B cell (primary cell): ENCODE results near the gene ALG2. TPM values are rescaled to one million over a fixed set of nuclear protein-coding genes. Genes with fewer than 3 reads are reported as not detected.

Experiments
- ATAC-seq: fragments of 200-7000 bp; cut with Tn5 transposase; one replicate; pipeline ENCODE4 v1.10.0; 2021; ENCODE audit warnings: low read depth, mild to moderate bottlenecking, moderate number of reproducible peaks, moderate library complexity
- CTCF ChIA-PET: fragments of 350-600 bp; sonication (Branson Sonifier 250); formaldehyde crosslinking; loops from one replicate; lab custom pipeline; 2021; ENCODE audit warnings: antibody characterized with exemption, inconsistent platforms; lab: Charles Lee
- POLR2A ChIA-PET: fragments of 350-600 bp; sonication (Branson Sonifier 250); formaldehyde crosslinking; loops from one replicate; lab custom pipeline; 2021; ENCODE audit warnings: antibody characterized with exemption; lab: Charles Lee
- DNase-seq: peaks from one replicate; pipeline ENCODE4 v3.0.0; 2013
- H2AFZ ChIP-seq: 2 replicates; pipeline ENCODE4 v1.6.1; 2012; ENCODE audit warnings: mild to moderate bottlenecking, low read depth, low read length; ENCODE audit not compliant: insufficient read depth, poor library complexity, severe bottlenecking
- H3K27ac ChIP-seq, 2 donors: 1 replicate in 1 of 2; 2 replicates in 1 of 2; pipeline ENCODE4 v1.5.1; 2012 to 2013; ENCODE audit warnings: low read length in 2 of 2, mild to moderate bottlenecking in 2 of 2, moderate library complexity in 1 of 2
- H3K27me3 ChIP-seq, 4 experiments: fragments of 200-600 bp in 1 of 4; sonication (generic) in 1 of 4; replicated peaks in 1 of 4; 1 replicate in 2 of 4; 2 replicates in 2 of 4; pipeline versions ENCODE4 v1.6.1 to v1.7.0; 2013 to 2016; ENCODE audit warnings: low read length in 3 of 4, mild to moderate bottlenecking in 2 of 4, mixed read lengths in 1 of 4, moderate library complexity in 1 of 4; ENCODE audit not compliant: insufficient read depth in 4 of 4, control insufficient read depth in 3 of 4; ENCODE audit errors: control extremely low read depth in 1 of 4
- H3K36me3 ChIP-seq, 2 experiments: replicated peaks in 1 of 2; 1 replicate in 1 of 2; 2 replicates in 1 of 2; pipeline versions ENCODE4 v1.6.1 to v1.7.1; 2013; ENCODE audit warnings: low read length in 1 of 2; ENCODE audit not compliant: insufficient read depth in 2 of 2, control insufficient read depth in 1 of 2; ENCODE audit errors: control extremely low read depth in 1 of 2, extremely low read depth in 1 of 2
- H3K4me1 ChIP-seq, 2 donors: fragments of 200-600 bp in 1 of 2; sonication (generic) in 1 of 2; 1 replicate in 1 of 2; 2 replicates in 1 of 2; pipeline versions ENCODE4 v1.5.1 to v1.6.1; 2013 to 2017; ENCODE audit warnings: low read length in 2 of 2; ENCODE audit not compliant: control insufficient read depth in 2 of 2, insufficient read depth in 2 of 2
- H3K4me2 ChIP-seq: replicated peaks from 2 replicates; pipeline ENCODE3; 2012; ENCODE audit warnings: mild to moderate bottlenecking, low read depth, low read length; ENCODE audit not compliant: poor library complexity, severe bottlenecking
- H3K4me3 ChIP-seq, 5 experiments: fragments of 200-600 bp in 1 of 5; sonication (generic) in 1 of 5; 1 replicate in 3 of 5; 2 replicates in 2 of 5; pipeline versions ENCODE4 v1.5.1 to v1.7.0; 2011 to 2016; ENCODE audit warnings: low read length in 4 of 5, mild to moderate bottlenecking in 4 of 5, low read depth in 2 of 5, control low read depth in 1 of 5, moderate library complexity in 1 of 5; ENCODE audit not compliant: insufficient read depth in 1 of 5; ENCODE audit errors: control extremely low read depth in 1 of 5, extremely low read depth in 1 of 5
- H3K79me2 ChIP-seq: fragments of 200-600 bp; sonication (generic); one replicate; pipeline ENCODE4 v1.6.0; 2016; ENCODE audit warnings: low read length; ENCODE audit not compliant: control insufficient read depth, insufficient read depth
- H3K9ac ChIP-seq: fragments of 200-600 bp; sonication (generic); 2 replicates; pipeline ENCODE4 v1.6.1; 2017; ENCODE audit warnings: mild to moderate bottlenecking, low read length, moderate library complexity
- H3K9me3 ChIP-seq, 3 donors: one replicate each; pipeline versions ENCODE4 v1.6.1 to v1.7.1; 2013; ENCODE audit warnings: low read length in 2 of 3; ENCODE audit not compliant: control insufficient read depth in 2 of 3, insufficient read depth in 1 of 3; ENCODE audit errors: control extremely low read depth in 1 of 3
- H4K20me1 ChIP-seq: 2 replicates; pipeline ENCODE4 v1.6.0; 2012; ENCODE audit warnings: mild to moderate bottlenecking, low read length; ENCODE audit not compliant: insufficient read depth, control insufficient read depth, poor library complexity, severe bottlenecking
- H3K27ac Mint-ChIP-seq: one replicate; pipeline ENCODE4 v1.8.0; 2021; ENCODE audit warnings: mixed read lengths
- H3K27me3 Mint-ChIP-seq: one replicate; pipeline ENCODE4 v1.8.0; 2021; ENCODE audit warnings: mixed read lengths
- H3K4me1 Mint-ChIP-seq: one replicate; pipeline ENCODE4 v1.8.0; 2021; ENCODE audit warnings: mixed read lengths
- H3K4me3 Mint-ChIP-seq: one replicate; pipeline ENCODE4 v1.8.0; 2021; ENCODE audit warnings: mixed read lengths
- H3K9me3 Mint-ChIP-seq: one replicate; pipeline ENCODE4 v1.8.0; 2022; ENCODE audit warnings: mixed read lengths; ENCODE audit not compliant: insufficient read depth
- EZH2 ChIP-seq: IDR thresholded peaks from 2 replicates; pipeline ENCODE4 v1.6.1; 2012; ENCODE audit warnings: borderline replicate concordance, low read depth, mild to moderate bottlenecking, moderate library complexity, low read length; ENCODE audit not compliant: insufficient read depth, poor library complexity, severe bottlenecking
- WGBS: methylation state at CpG from one replicate; pipeline ENCODE4 v1.1.5; 2013; ENCODE audit warnings: missing lambda C conversion rate; ENCODE audit not compliant: insufficient coverage; 5-methylcytosine and 5-hydroxymethylcytosine counted together
- intact Hi-C: fragments of 100-400 bp; cut with micrococcal nuclease; formaldehyde crosslinking; loops from one replicate; pipeline ENCODE4 v1.10.0; 2022
- polyA plus RNA-seq: library from polyadenylated mRNA; depleted of rRNA; stranded (reverse); fragments of >200 nt; gene quantifications from 2 replicates; pipeline ENCODE4 v1.2.3, GENCODE V29; 2012
- total RNA-seq, 2 donors: library from RNA; stranded (reverse); fragments of 120-200 nt in 1 of 2; gene quantifications; 1 replicate in 1 of 2; 2 replicates in 1 of 2; pipeline versions ENCODE4 v1.2.3 to v1.2.4, GENCODE V29; 2013 to 2022
- TF ChIP-seq, protein P1 (sequence below): fragments of 200-600 bp; IDR thresholded peaks from one replicate; pipeline ENCODE4 v1.8.0; 2022; ENCODE audit warnings: antibody characterized with exemption, mild to moderate bottlenecking

ALG2 gene
- total and polyA plus RNA-seq, 2 donors (not counting 1 experiment from before 2014, with no cell fraction given) = 14.3 to 46.3 TPM

- Histone ChIP-seq H2AFZ (no peak overlapping the region), H3K36me3 (peaks cover 13 to 53% of the 10 kb centered on the region in 2 experiments), H3K4me2 (no peak overlapping the region), H3K4me3 (no peak overlapping the region), H3K9me3 (no peaks in the 10 kb centered on the region), H3K79me2 (peaks cover 1% of the 10 kb centered on the region), H3K4me1 (peaks cover 21 to 23% of the 10 kb centered on the region in 2 donors), H3K27ac (no peak overlapping the region), H3K27me3 (no peaks in the 10 kb centered on the region), H4K20me1 (peaks cover 3% of the 10 kb centered on the region), H3K9ac (no peak overlapping the region)
- H3K27me3 Mint-ChIP-seq = no peaks in the 10 kb centered on the region
- WGBS = 100% methylated on average over 1 of the region's 2 CpGs
- ChIA-PET POLR2A (interaction anchor here (0.6 to 1.1 kb wide), 3 partner anchors 10 to 47 kb away, joined by 3 to 4 read pairs (median 3); partner anchors contain the start of genes ALG2 and SEC61B), CTCF (interaction anchor here (0.6 to 7.1 kb wide), 55 partner anchors 9 to 1103 kb away, joined by 3 to 73 read pairs (median 5); partner anchors contain the start of genes ALG2, SEC61B and STX17)
- H3K4me3 Mint-ChIP-seq = no peak overlapping the region
- H3K4me1 Mint-ChIP-seq = peaks cover 29% of the 10 kb centered on the region
- no peak for ATAC-seq
- no peak overlapping the region for H3K27ac Mint-ChIP-seq
- TF ChIP-seq, protein P1, sequence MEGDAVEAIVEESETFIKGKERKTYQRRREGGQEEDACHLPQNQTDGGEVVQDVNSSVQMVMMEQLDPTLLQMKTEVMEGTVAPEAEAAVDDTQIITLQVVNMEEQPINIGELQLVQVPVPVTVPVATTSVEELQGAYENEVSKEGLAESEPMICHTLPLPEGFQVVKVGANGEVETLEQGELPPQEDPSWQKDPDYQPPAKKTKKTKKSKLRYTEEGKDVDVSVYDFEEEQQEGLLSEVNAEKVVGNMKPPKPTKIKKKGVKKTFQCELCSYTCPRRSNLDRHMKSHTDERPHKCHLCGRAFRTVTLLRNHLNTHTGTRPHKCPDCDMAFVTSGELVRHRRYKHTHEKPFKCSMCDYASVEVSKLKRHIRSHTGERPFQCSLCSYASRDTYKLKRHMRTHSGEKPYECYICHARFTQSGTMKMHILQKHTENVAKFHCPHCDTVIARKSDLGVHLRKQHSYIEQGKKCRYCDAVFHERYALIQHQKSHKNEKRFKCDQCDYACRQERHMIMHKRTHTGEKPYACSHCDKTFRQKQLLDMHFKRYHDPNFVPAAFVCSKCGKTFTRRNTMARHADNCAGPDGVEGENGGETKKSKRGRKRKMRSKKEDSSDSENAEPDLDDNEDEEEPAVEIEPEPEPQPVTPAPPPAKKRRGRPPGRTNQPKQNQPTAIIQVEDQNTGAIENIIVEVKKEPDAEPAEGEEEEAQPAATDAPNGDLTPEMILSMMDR = peak; percentile 75
- no peak for TF ChIP-seq EZH2
- intact Hi-C loops = loop anchor here (1.0 kb wide), 2 partner anchors 35 to 780 kb away; no protein-coding TSS in a partner anchor
- H3K9me3 Mint-ChIP-seq = no peaks in the 10 kb centered on the region
- DNase-seq = peak; percentile 52
Measured at GRCh38 chr9:99231711-99232110, 10.0 kb upstream of the ALG2 start.

DNA sequence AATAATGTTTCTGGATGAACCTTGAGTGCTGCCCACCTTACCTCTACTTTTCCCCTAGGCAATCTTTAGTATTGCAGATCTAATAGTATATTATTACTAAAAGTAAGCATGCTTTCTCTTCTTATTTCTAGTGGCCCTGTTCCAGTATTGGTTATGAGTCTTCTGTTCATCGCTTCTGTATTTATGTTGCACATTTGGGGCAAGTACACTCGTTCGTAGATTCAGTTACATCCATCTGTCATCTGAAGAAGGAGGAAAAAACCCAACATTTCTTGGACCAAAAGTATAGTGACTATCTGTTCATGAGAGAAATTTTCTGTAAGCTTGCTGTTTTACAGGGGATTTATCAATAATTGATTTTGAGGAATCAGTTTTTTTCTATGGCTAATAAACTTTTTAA is 8.5 kb upstream of the ALG2 start:
- no peak overlapping the region for H3K9ac ChIP-seq
- H3K4me1 ChIP-seq = peaks cover 6 to 8% of the 10 kb centered on the region in 2 donors
- POLR2A ChIA-PET = no interaction called here
- intact Hi-C loops = no loop called here
- WGBS = 100% methylated on average over 2 of the region's 3 CpGs
- H3K4me2 ChIP-seq = no peak overlapping the region
- no peaks in the 10 kb centered on the region for H3K9me3 ChIP-seq
- H3K9me3 Mint-ChIP-seq = no peaks in the 10 kb centered on the region
- no peak for ATAC-seq
- no peak overlapping the region for H3K4me3 Mint-ChIP-seq
- CTCF ChIA-PET = interaction anchor here (2.7 to 7.1 kb wide), 5 partner anchors 9 to 590 kb away, joined by 12 to 73 read pairs (median 29); partner anchors contain the start of genes ALG2 and SEC61B
- peaks cover 23% of the 10 kb centered on the region for H3K4me1 Mint-ChIP-seq
- peaks cover 16% of the 10 kb centered on the region for H3K79me2 ChIP-seq
- no peak overlapping the region for H3K4me3 ChIP-seq
- H3K27ac ChIP-seq = no peak overlapping the region
- peaks cover 17 to 58% of the 10 kb centered on the region in 2 experiments for H3K36me3 ChIP-seq
- DNase-seq = no peak
- no peaks in the 10 kb centered on the region for H3K27me3 ChIP-seq
- no peak overlapping the region for H2AFZ ChIP-seq
- H3K27ac Mint-ChIP-seq = no peak overlapping the region
- peaks cover 18% of the 10 kb centered on the region for H4K20me1 ChIP-seq
- H3K27me3 Mint-ChIP-seq = no peaks in the 10 kb centered on the region
- no peak for TF ChIP-seq EZH2
